OCI-LY3 (cell line): ENCODE data around the gene MROH8.

Experiments used
- H2AFZ ChIP-seq: fragments of 200-600, 300-600 bp; shearing (Covaris generic); 2 replicates; pipeline ENCODE4 v1.6.0; 2014; ENCODE audit warnings: antibody characterized with exemption, low read depth, low read length
- H3K27ac ChIP-seq: fragments of 200-600, 300-600 bp; sonication (generic); 2 replicates; pipeline ENCODE4 v1.5.1; 2014; ENCODE audit warnings: mild to moderate bottlenecking, low read length, moderate library complexity, mixed read lengths
- H3K27me3 ChIP-seq: fragments of 200-600, 300-600 bp; sonication (generic); 2 replicates; pipeline ENCODE4 v1.6.1; 2014; ENCODE audit warnings: low read depth, low read length, mixed read lengths
- H3K36me3 ChIP-seq: fragments of 200-600, 300-600 bp; sonication (generic); replicated peaks from 2 replicates; pipeline ENCODE3; 2014; ENCODE audit warnings: low read depth, low read length, mixed read lengths
- H3K4me1 ChIP-seq: fragments of 300-600, 200-600 bp; sonication (generic); 2 replicates; pipeline ENCODE4 v1.6.1; 2014; ENCODE audit warnings: low read length, mixed read lengths
- H3K4me2 ChIP-seq: fragments of 200-600, 300-600 bp; sonication (generic); 2 replicates; pipeline ENCODE4 v1.6.1; 2014; ENCODE audit warnings: low read length, mixed read lengths
- H3K4me3 ChIP-seq: fragments of 300-600, 200-600 bp; sonication (generic); 2 replicates; pipeline ENCODE4 v1.5.1; 2014; ENCODE audit warnings: antibody characterized with exemption, mild to moderate bottlenecking, low read length, moderate library complexity
- H3K79me2 ChIP-seq: fragments of 300-600, 200-600 bp; shearing (Covaris generic); 2 replicates; pipeline ENCODE4 v1.6.1; 2014; ENCODE audit warnings: mild to moderate bottlenecking, low read length, mixed read lengths
- H3K9ac ChIP-seq: fragments of 300-600, 200-600 bp; shearing (Covaris generic); 2 replicates; pipeline ENCODE4 v1.6.0; 2014; ENCODE audit warnings: mild to moderate bottlenecking, low read length, moderate library complexity
- H3K9me3 ChIP-seq: fragments of 200-600, 300-600 bp; shearing (Covaris generic); 2 replicates; pipeline ENCODE4 v1.6.1; 2014; ENCODE audit warnings: low read length, mixed read lengths; ENCODE audit not compliant: insufficient read depth
- H4K20me1 ChIP-seq: fragments of 200-600, 300-600 bp; sonication (generic); 2 replicates; pipeline ENCODE4 v1.6.1; 2016; ENCODE audit warnings: low read length, mixed read lengths; ENCODE audit not compliant: insufficient read depth
- CTCF ChIP-seq: fragments of 200-600, 300-600 bp; sonication (generic); IDR thresholded peaks from 2 replicates; pipeline ENCODE4 v1.5.1; 2014; ENCODE audit warnings: antibody characterized with exemption, low read length, low read depth
- EZH2phosphoT487 ChIP-seq: fragments of 200-600 bp; shearing (Covaris generic); IDR thresholded peaks from 2 replicates; pipeline ENCODE4 v1.6.1; 2018; ENCODE audit warnings: antibody characterized with exemption, mixed run types, low read depth

The MROH8 gene

GRCh38 chr20:37204056-37204455 is 24.7 kb upstream of the MROH8 start:
- H3K9ac ChIP-seq, result no peak overlapping the region
- peaks cover 81% of the 10 kb centered on the region for H3K36me3 ChIP-seq
- no peak overlapping the region for H3K4me3 ChIP-seq
- TF ChIP-seq CTCF, result no peak
- TF ChIP-seq EZH2phosphoT487, result no peak
- H3K27ac ChIP-seq, result no peak overlapping the region
- H2AFZ ChIP-seq, result no peak overlapping the region
- H3K9me3 ChIP-seq, result no peaks in the 10 kb centered on the region
- no peak overlapping the region for H3K4me2 ChIP-seq
- H3K27me3 ChIP-seq, result no peaks in the 10 kb centered on the region
- no peaks in the 10 kb centered on the region for H3K4me1 ChIP-seq
- H3K79me2 ChIP-seq, result peaks cover 12% of the 10 kb centered on the region; the same call in 1 of the 2 replicates
- peaks cover 7% of the 10 kb centered on the region; the same call in 1 of the 2 replicates for H4K20me1 ChIP-seq

GRCh38 chr20:37202267-37202943 is 23.1 kb upstream of the MROH8 start:
- Histone ChIP-seq H4K20me1 (peaks cover 19% of the 10 kb centered on the region), H3K36me3 (peaks cover 82% of the 10 kb centered on the region), H3K9ac (no peak overlapping the region), H3K4me1 (no peaks in the 10 kb centered on the region), H3K4me2 (no peak overlapping the region), H2AFZ (no peak overlapping the region), H3K27ac (no peak overlapping the region), H3K27me3 (no peaks in the 10 kb centered on the region), H3K9me3 (no peaks in the 10 kb centered on the region), H3K79me2 (peaks cover 28% of the 10 kb centered on the region), H3K4me3 (no peak overlapping the region)
- TF ChIP-seq EZH2phosphoT487, result no peak
- TF ChIP-seq CTCF, result peak; percentile 91

GRCh38 chr20:37201827-37202162 is 22.4 kb upstream of the MROH8 start:
- Histone ChIP-seq H3K79me2 (peaks cover 34% of the 10 kb centered on the region), H4K20me1 (peaks cover 24% of the 10 kb centered on the region), H3K27me3 (no peaks in the 10 kb centered on the region), H3K4me3 (no peak overlapping the region), H3K9ac (no peak overlapping the region), H3K4me1 (no peaks in the 10 kb centered on the region), H3K36me3 (peaks cover 81% of the 10 kb centered on the region), H3K9me3 (no peaks in the 10 kb centered on the region), H3K4me2 (no peak overlapping the region), H3K27ac (no peak overlapping the region), H2AFZ (no peak overlapping the region)
- TF ChIP-seq EZH2phosphoT487, result no peak
- TF ChIP-seq CTCF, result no peak

- Histone ChIP-seq H3K79me2 (peaks cover 40% of the 10 kb centered on the region), H3K27me3 (no peaks in the 10 kb centered on the region), H3K9ac (no peak overlapping the region), H3K36me3 (peaks cover 83% of the 10 kb centered on the region), H2AFZ (no peak overlapping the region), H4K20me1 (peaks cover 29% of the 10 kb centered on the region), H3K4me3 (no peak overlapping the region), H3K4me2 (no peak overlapping the region), H3K27ac (no peak overlapping the region), H3K9me3 (no peaks in the 10 kb centered on the region), H3K4me1 (no peaks in the 10 kb centered on the region)
- no peak for TF ChIP-seq EZH2phosphoT487
- TF ChIP-seq CTCF, result no peak
Observed at GRCh38 chr20:37200926-37201826, 21.8 kb upstream of the MROH8 start.
